ENCODE data around the gene PFKFB3. TPM values are rescaled to one million over a fixed set of nuclear protein-coding genes. Genes with fewer than 3 reads are reported as not detected.
A peak's percentile ranks its signal among the peaks of the same experiment; 100 is the strongest.

Gene PFKFB3
- total and polyA plus RNA-seq, 2 of the 13 experiments (the other 11 are each of a cell fraction or from before 2014, with no cell fraction given), result 1.2 to 13.3 TPM

DNA sequence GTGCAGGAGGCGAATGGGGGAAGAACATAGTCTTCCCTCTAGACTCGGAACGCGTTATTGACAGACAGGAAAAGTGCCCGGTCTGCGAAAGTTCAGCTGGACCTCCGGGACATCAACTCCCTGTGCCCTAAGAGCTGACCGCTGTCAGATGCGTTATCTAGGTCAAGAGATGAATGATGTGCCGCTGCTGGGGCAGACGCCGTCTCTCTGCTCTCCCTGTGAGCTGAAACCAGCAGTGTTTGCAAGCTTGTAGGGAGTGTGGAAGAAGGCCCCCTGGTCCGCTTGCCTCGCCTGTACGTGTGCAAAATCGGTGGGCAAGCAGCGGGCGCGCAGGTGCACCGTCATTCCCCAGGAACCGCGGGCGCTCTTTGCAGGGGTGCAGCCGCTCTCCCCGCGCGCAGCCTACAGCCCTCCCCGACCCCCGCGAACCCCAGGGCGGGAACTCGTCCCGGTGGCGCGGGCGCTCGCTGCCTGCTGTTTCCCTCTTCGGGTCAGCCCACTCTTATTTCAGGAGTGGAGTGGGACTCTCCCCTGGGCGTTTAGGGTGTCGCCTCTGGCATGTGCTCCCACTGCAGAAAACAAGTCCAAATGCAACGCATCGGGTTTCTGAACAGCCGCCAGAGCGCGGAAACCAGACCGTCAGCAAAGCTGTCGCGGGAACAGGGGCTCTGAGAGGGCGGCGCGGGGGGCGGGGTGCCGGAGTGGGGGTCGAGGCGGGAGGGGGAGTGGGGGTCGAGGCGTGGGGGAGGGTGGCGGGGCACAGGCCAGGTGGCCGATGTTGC is 1.8 kb upstream of the PFKFB3 start (continued):
- TF ChIP-seq CREB1 (IDR thresholded peaks at IDR 0.05) (no peak), CREB1 (CRISPR knock-in tag; IDR thresholded peaks at IDR 0.05) (no peak), SCMH1 (CRISPR knock-in tag; IDR thresholded peaks at IDR 0.05; ENCODE audit: borderline replicate concordance) (no peak), BCL6 (CRISPR knock-in tag; IDR thresholded peaks at IDR 0.05) (no peak), PPARG (CRISPR knock-in tag; conservative IDR thresholded peaks at IDR 0.05) (0 out of 2 replicates have a peak, but pooled peaks have one; percentile 11), CEBPG (CRISPR knock-in tag; IDR thresholded peaks at IDR 0.05) (0 out of 2 replicates have a peak, but pooled peaks have one; percentile 11), ATM (IDR thresholded peaks at IDR 0.05; ENCODE audit: borderline replicate concordance) (no peak), ESRRA (CRISPR knock-in tag; IDR thresholded peaks at IDR 0.05; ENCODE audit: low read depth) (no peak), AKAP8 (CRISPR knock-in tag; IDR thresholded peaks at IDR 0.05) (no peak), ZNF572 (CRISPR knock-in tag; IDR thresholded peaks at IDR 0.05) (no peak)
- TF ChIP-seq, protein P1, sequence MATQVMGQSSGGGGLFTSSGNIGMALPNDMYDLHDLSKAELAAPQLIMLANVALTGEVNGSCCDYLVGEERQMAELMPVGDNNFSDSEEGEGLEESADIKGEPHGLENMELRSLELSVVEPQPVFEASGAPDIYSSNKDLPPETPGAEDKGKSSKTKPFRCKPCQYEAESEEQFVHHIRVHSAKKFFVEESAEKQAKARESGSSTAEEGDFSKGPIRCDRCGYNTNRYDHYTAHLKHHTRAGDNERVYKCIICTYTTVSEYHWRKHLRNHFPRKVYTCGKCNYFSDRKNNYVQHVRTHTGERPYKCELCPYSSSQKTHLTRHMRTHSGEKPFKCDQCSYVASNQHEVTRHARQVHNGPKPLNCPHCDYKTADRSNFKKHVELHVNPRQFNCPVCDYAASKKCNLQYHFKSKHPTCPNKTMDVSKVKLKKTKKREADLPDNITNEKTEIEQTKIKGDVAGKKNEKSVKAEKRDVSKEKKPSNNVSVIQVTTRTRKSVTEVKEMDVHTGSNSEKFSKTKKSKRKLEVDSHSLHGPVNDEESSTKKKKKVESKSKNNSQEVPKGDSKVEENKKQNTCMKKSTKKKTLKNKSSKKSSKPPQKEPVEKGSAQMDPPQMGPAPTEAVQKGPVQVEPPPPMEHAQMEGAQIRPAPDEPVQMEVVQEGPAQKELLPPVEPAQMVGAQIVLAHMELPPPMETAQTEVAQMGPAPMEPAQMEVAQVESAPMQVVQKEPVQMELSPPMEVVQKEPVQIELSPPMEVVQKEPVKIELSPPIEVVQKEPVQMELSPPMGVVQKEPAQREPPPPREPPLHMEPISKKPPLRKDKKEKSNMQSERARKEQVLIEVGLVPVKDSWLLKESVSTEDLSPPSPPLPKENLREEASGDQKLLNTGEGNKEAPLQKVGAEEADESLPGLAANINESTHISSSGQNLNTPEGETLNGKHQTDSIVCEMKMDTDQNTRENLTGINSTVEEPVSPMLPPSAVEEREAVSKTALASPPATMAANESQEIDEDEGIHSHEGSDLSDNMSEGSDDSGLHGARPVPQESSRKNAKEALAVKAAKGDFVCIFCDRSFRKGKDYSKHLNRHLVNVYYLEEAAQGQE (IDR thresholded peaks at IDR 0.05; ENCODE audit: borderline replicate concordance in 1 of 2, low read depth in 1 of 2, low read length in 2 of 2), result no peak
- TF ChIP-seq, protein P2, sequence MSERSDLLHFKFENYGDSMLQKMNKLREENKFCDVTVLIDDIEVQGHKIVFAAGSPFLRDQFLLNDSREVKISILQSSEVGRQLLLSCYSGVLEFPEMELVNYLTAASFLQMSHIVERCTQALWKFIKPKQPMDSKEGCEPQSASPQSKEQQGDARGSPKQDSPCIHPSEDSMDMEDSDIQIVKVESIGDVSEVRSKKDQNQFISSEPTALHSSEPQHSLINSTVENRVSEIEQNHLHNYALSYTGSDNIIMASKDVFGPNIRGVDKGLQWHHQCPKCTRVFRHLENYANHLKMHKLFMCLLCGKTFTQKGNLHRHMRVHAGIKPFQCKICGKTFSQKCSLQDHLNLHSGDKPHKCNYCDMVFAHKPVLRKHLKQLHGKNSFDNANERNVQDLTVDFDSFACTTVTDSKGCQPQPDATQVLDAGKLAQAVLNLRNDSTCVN (CRISPR knock-in tag; IDR thresholded peaks at IDR 0.05; ENCODE audit: borderline replicate concordance), result no peak
- TF ChIP-seq, protein P3, sequence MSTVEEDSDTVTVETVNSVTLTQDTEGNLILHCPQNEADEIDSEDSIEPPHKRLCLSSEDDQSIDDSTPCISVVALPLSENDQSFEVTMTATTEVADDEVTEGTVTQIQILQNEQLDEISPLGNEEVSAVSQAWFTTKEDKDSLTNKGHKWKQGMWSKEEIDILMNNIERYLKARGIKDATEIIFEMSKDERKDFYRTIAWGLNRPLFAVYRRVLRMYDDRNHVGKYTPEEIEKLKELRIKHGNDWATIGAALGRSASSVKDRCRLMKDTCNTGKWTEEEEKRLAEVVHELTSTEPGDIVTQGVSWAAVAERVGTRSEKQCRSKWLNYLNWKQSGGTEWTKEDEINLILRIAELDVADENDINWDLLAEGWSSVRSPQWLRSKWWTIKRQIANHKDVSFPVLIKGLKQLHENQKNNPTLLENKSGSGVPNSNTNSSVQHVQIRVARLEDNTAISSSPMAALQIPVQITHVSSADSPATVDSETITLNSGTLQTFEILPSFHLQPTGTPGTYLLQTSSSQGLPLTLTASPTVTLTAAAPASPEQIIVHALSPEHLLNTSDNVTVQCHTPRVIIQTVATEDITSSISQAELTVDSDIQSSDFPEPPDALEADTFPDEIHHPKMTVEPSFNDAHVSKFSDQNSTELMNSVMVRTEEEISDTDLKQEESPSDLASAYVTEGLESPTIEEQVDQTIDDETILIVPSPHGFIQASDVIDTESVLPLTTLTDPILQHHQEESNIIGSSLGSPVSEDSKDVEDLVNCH (CRISPR knock-in tag; IDR thresholded peaks at IDR 0.05), result no peak
- TF ChIP-seq, protein P4, sequence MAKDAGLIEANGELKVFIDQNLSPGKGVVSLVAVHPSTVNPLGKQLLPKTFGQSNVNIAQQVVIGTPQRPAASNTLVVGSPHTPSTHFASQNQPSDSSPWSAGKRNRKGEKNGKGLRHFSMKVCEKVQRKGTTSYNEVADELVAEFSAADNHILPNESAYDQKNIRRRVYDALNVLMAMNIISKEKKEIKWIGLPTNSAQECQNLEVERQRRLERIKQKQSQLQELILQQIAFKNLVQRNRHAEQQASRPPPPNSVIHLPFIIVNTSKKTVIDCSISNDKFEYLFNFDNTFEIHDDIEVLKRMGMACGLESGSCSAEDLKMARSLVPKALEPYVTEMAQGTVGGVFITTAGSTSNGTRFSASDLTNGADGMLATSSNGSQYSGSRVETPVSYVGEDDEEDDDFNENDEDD (CRISPR knock-in tag; IDR thresholded peaks at IDR 0.05; ENCODE audit: borderline replicate concordance), result no peak
